HG03045 (cell line): ENCODE data around the gene FOXC2.
A peak's percentile ranks its signal among the peaks of the same experiment; 100 is the strongest.

Experiments
- ATAC-seq: cut with Tn5 transposase; IDR thresholded peaks from one replicate; pipeline ENCODE4 v1.9.1; 2021; ENCODE audit warnings: mild to moderate bottlenecking, moderate library complexity; ENCODE audit not compliant: unreplicated experiment

The FOXC2 gene

DNA sequence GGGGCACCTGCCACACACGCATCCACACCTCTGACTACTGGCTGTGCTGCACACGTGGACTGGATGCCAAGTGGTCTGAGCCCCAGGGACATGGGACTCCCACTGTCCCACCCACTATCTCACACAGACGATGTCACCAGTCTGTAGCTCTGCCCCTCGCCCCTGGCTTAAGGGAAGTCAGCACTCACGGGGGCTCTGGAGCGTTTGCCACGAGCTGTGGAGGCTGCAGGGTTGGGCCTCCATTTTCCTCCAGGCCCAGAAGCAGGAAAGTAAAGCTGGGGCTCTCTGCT lies 34.2 kb upstream of the FOXC2 start:
- no peak for ATAC-seq

DNA sequence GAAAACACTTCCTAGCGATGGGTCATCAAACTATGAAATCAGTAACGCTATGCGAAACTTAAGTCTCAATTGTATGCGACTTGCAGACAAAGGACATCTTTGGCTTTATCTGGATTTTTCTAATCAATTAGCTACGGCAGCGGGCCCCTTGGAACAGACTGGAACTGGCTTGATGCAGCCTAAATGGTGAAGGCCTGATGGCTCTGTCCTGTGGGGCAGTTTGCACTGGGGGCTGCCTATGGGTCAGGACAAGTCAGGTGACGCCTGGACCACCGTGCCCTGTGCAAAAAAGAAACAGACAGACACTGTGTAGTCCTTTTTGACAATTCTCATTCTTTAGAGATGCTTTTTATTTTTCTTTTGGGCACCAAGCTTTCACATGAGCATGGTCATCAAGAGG lies 33.6 kb upstream of the FOXC2 start:
- ATAC-seq = no peak

DNA sequence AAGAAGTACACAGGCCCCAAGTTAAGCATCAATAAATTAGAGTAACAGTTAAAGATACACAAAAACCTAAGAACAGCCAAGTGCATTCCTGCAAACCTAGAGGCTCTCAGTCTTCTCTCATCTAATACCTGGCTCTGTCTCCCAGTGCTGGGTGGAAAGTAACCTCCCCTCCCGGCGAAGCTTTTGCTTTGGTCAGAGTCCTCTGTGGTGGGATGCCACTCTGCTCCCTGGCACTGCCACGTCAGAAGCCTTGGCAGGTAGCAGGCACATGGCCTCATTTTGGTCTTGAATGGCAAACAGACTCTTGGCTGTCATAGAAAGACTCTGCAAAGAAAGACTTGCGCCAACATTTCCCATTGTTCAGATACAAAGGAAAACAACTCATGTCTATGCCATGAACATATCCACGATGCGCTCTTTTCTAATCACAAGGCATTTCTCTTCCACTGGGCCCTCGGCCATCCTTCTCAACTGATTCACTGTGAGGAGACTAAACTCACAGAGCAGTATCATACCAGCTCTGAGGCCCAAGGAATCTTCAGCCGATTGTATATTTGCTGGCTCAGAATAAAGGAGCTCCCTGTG lies 32.8 kb upstream of the FOXC2 start:
- ATAC-seq = no peak

DNA sequence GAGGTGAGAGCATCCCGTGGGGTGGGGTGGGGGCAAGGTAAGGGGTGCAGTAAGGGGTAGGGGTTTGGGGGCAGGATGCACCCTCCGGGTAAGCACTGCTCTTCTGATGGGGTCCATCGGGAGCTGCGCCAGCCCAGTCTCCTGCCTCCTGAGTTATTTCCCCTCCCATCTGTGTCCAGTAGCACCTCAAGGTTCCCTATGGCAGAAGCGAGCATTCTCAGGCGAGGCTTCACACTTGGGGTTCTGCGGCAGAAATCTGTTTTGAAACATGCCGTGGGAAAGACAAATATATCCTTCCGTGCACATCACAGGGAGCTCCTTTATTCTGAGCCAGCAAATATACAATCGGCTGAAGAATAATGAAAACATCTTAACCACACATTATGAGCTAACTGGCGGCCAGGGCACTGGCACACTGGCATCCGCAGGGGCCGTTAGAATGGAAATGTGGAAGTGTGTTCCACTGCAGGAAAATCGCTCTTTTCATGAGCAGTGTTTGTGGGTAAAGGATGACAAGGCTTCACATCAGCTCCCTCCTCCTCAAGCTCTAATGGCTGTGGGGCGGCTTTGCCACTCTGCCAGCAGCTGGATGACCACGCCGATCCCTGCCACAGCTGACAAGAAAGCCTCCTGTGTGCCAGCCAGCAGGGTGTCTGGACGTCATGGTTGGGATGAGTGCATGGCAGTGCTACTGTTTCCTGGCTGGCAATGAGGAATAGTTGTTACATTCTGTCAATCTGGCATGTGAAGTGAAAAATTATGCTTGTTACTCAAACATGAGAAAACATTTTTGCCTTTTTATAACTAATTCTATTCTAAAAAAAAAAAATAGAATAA lies 31.6 kb upstream of the FOXC2 start:
- ATAC-seq = no peak

DNA sequence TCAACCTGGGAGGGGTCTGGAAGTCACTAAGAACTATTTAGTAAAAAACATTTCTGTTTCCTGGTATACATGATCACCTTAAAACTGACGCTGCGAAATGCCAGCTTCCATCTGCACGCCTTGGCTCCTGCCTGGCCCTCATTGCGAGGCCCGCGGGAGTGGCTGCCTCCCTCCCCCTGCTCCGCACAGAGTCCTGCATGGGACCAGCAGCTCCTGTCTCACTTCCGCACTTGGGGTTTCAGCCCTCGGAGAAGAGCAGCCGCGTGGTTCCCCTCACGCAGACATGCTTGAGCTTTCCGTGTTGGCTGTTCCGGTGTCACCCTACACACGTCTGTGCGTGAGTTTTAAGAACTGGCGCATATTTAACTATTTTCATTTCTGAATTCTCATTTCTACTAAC lies 30.0 kb upstream of the FOXC2 start:
- ATAC-seq = no peak

DNA sequence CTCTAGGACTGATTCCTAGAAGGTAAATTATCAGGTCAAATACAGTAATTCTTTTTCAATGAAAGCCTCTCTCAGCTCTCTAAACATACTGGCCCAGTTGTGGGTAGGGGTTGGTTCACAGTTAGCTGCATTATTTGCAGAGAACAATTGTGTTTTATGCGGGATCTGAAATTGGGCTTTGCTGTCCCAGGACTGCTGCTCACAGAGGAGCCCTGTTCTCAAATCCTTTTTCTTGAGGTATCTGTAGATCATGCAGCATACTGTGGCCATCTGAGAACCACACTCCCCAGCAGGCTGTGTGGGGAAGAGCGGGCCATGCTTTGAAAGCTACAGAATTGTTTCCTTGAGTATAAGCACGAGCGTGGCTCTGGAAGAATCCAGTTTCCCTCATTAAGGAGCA lies 29.1 kb upstream of the FOXC2 start:
- no peak for ATAC-seq

DNA sequence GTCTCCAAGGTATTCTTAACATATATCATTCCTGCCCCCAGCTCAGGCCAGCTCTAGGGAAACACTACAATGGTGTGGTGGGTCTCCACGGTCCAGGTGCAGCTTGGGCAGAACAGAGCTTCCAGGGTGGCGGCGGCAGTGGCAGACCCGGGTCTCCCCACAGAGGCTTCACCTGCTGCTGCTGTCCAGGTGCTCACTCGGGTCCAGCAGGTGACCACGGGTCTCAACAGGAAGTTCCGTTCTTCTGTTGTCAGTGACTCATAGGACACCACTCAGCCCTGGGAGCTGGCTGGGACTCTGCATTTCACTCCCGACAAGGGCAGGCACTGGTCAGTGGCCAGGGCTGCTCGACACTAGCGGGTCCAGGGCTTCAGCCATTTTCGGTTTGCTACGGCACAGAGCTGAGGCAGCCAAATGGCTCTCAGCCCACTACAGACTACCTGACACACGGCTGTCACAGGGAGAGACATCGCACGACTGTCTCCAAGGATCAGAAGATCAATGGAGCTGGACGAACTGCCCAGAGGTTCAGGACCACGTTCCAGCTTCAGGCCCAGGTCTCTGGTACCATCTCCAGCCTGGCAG lies 28.3 kb upstream of the FOXC2 start:
- no peak for ATAC-seq

DNA sequence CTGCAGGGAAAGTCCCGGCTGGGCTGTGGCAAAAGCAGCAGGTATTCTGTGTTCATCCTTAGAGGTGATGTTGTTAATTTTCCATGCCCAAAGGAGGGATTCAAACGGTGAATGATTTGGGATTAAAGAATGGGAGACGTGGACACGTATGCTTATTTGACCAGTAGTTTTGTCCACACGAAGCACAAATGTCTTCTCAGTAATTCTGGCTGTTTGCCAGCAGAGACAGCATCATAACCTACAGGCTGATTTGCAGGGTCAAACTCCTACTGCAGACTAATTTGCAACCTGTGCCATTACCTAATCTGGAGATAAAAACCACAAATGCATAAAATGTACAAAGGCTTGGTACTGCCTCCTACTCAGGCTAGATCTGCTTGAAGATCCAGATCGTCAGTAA lies 25.7 kb upstream of the FOXC2 start:
- ATAC-seq = no peak

DNA sequence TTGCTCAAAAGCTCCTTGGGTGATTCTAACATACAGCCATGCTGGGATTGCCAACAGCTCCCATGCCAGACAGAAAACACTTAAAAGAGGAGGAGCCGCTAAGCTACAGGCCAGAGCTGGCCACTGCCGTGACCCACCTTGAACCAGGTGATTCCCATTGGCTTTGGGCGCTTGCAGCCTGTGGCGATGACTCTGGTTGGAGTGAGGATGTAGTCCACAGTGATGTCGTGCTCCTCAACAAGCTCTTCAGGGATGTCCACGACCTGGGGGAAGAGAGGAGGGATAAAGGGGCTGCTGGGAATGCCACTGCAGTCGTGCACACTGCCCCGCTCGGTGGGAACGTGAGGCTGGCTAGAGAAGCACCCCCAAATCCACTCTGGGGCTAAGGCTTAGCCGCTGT lies 25.1 kb upstream of the FOXC2 start:
- ATAC-seq = no peak

DNA sequence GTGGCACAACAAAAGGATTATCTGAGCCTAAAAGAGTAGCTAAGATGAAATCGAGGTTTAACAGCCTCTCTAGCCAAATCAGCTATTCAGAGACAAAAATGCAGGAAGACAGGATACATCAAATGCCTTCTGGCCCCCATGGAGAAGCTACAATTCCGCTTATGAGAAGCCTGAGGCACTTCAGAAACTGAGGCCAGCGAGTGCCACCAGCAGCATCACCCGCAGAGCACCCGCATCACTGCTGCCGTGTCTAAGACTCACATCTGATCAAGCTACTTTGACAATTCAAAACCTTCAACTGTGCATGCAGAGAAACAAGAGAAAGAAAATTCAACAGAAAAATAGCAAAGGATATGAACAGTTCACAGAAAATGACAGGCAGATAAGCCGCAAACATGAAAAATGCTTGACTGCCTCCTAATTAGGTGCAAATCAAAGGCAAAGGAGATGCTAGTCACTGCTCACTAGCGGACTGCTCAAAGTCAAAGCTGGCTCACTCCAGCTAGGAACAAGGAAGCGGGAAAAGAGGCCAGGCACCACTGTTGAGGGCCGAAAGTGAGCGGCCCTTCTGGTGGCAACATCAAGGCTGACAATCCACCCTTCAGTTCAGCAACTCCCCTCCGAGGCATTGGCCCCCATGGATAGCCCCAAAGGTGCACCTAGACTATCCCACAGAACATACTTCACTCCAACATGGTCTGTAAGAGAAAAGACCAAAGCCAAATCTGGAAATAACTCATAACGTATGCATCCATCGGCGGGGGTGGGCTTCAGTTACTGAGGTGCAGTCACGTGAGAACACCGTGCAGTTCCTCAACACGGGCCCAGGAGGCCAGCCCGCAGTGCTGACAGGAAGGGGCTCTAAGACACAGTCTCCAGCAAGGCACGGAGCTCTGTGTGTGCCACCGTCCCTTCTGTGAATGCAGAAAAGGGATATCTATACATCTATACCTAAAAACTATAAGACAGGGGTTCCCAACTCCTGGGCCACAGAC lies 23.6 kb upstream of the FOXC2 start:
- no peak for ATAC-seq

DNA sequence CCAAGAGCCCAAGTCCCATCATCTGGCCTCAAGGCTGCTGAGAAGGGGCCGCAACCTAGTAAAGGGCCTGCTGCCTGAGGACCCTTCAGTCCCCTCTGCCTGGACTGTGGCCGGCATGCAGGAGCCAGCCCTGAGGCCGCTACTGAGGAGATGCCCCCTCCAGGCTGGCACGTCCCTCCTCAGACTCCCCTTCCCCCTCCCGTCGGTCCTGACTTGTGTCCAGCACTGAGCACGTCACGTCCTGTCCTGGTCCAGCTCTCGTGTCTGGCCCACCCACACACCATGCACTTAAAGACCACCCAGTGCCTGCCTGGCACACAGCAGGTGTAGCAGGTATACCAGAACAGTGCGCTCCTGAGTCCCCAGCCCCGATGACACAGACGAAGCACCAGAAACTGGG lies 21.1 kb upstream of the FOXC2 start:
- no peak for ATAC-seq

DNA sequence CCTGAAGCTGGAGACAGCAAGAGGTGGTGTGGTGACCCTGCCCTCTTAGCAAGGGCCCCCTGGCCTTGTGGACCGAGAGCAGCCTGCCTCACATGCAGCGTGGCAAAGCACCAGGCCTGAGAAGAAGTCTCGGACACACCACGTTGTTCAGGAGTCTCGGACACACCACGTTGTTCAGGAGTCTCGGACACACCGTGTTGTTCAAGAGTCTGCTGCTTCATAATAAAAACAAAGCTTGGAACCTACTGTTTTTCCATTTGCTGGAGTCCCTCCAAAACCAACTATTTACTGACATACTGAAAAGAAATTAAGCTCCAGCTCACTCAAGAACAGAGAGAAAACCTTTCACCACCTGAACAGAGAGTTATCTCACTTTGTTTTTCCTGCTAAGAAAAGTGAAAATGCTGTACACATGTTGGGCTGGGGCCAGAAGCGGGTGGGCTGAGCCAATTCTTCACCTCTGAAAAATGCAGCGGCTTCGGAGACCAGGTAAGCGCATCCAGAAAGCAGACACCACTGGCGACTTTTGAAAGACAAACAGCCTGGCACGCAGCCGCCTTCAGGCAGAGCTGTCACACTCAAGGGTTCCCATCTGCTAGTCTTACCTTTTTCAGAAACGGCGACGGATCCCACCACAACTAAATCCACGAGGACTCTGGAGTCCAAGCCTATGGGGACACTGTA lies 20.5 kb upstream of the FOXC2 start:
- ATAC-seq = no peak

DNA sequence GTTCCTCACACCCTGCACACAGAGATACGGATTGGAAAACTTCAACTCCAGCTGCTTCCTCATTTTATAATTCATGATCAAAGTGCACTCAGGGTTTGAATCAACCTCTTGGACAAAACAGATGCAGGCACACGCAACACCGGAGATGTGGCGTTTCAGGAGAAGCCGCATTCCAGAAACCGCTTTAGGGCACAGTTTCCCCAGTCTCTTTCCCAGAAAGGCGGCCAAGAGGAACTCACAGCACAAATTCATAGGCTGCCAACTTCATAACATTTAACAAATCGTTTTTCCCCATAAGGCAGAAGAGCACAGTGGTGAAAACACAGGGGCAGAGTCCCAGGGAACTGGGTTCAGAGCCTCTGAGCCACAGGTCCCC lies 20.0 kb upstream of the FOXC2 start:
- no peak for ATAC-seq

DNA sequence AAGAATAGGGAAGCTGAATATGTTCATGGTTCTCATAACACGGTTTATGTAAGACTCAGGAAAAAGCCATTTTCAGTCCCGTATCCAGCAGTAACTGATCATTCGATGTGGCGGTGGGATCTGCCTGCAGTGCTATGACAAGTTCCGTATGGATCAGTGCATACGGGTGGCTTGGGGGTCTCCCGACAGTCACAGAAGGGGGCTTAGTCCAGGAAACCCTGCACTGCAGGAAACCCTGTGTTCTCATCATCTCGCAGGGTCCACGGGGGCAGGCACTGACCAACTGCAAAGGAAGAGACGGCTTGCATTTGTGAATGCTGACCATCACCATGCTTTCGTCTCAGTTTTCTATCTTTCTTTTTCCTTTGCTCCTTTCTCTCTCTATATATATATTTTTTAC lies 19.3 kb upstream of the FOXC2 start:
- ATAC-seq = no peak

DNA sequence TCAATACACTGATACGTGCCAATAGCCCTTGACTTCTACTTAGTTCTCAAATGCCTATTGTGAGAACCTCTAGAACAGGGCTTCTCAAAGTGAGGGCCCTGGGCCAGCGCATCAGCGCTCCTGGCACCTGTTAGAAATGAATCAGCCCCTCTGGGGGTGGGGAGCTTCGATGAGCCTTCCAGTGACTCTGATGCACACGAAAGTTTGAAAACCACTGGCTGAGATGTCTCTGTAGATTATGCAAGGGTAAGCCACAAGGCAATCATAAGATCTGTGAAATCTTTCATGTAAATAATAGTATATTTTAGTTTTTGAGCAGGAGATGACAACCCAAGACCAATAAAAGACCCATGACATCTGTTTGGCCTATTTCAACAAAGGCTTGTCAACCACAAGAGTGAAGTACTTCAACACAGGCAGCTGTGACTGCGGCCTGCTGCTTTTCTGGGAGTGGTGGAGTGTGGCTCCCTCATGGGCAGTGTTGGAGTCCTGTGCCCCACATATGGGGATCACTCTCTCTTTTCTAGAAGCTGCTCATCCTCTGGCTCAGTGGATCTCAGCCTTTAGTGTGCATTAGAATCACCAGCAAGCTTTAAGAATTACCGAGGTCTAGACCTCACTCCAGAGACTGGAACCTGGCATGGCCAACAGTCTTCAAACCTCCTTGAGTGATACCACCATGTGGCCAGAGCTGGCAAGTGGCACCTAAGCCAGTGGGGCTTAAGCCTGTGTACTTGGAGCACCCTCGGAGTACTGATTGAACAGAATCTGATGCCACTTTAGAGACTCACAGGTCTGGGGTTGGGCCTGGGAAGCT lies 17.3 kb upstream of the FOXC2 start:
- no peak for ATAC-seq

DNA sequence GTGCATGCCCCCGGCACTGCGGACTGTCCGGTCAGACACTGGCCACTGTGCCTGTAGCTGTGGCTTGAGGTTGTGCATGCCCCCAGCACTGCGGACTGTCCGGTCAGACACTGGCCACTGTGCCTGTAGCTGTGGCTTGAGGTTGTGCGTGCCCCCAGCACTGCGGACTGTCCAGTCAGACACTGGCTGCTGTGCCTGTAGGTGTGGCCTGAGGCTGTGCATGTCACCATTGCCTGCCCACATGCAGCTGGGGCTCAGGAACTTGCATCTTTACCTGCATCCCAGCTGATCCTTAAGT lies 16.8 kb upstream of the FOXC2 start:
- no peak for ATAC-seq

DNA sequence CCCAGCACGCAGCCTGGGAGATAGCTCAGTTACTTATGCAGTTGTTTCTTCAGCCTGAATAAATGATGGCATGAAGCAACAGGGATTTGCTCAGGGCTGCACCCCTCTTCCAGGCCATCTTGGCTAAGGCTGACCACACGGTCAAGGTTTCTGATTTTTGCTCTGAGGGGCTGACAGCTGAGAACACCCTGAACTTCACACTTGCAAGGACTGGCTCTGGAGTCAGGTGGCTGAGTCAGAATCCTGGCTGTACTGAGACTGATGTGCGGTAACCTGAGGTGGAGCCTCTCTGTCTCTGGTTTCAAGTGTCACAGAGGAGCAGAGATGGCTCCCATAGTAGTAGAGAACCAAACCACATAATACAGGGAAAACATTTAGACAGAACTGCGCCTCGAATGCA lies 16.3 kb upstream of the FOXC2 start:
- ATAC-seq = no peak

DNA sequence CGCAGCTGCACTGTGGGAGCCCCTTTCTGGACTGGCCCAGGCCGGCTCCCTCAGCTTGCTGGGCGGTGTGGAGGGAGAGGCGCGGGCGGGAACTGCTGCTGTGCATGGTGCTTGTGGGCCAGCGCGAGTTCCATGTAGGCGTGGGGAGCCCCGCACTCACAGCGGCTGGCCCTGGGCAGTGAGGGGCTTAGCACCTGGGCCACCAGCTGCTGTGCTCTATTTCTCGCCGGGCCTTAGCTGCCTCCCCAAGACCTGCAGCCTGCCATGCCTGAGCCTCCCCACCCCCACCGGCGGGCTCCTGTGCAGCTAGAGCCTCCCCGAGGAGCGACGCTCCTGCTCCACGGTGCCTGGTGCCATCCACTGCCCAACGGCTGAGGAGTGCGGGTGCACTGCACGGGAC lies 13.3 kb upstream of the FOXC2 start:
- ATAC-seq = no peak

DNA sequence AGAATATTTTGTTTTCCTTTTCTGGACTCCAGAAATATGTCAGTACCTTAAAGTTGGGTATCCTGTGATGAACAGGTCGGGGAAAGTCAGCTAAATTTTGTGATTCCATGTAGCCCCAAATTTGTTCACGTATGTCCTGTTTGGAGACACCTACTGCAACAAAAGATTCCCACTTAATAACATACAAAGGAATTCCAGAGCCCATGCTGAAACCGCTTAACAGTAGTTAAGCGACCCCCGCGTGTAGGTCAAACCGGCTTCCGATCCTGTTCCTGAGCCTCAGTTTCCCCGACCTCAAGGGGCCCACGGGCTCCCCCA lies 12.1 kb upstream of the FOXC2 start:
- ATAC-seq = no peak

DNA sequence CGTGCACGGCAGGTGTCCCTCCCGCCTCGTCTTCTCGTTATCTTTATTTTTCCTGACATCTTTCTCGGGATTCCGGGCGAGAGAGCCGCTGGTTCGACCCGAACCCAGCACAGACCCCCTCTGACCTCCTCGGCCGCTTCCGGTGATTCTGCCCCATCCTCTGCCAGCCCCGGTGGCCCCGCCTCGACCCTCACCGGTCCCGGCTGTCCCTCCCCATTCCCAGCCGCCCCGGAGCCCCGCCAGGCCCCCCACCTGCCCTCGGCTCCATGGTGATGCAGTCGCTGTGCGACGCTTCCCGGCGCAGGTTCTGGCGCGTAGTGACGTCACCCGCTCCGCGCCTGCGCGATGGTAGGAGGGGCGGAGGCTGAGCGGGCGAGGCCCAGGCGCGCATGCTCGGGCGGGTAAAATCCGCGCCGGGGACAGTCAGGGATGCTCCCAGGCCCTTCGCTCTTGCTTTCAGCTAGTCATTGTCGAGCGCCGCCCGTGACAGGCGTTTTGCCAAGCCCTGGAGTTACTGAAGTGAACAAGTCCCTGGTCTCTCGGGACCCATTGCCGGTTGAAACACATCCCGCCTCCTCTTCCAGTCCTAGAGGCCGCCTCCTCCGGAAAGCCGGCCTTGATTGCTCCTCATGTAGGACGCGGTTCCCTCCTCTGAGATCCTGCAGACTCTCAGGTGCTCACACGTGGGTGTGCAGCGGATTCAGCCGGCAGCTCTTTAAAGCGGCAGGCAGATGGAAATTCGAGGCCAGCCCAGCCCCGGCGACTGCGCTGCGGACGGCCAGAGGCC lies 11.5 kb upstream of the FOXC2 start, which contains the start of gene MTHFSD:
Gene MTHFSD (minus strand): TSS at position 319 of the 787 bp plus-strand sequence. CDS start 51 bp downstream, at position 268.
- ATAC-seq = peak; percentile 83
